ENCODE measurements around the gene MRM3.
A peak's percentile ranks its signal among the peaks of the same experiment; 100 is the strongest.
"Not testable (repeated sequence)": the region's sequence is repeated elsewhere in the genome, so short reads cannot be mapped to it uniquely, and the experiment has no call there.

Gene MRM3, protein sequence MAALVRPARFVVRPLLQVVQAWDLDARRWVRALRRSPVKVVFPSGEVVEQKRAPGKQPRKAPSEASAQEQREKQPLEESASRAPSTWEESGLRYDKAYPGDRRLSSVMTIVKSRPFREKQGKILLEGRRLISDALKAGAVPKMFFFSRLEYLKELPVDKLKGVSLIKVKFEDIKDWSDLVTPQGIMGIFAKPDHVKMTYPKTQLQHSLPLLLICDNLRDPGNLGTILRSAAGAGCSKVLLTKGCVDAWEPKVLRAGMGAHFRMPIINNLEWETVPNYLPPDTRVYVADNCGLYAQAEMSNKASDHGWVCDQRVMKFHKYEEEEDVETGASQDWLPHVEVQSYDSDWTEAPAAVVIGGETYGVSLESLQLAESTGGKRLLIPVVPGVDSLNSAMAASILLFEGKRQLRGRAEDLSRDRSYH

DNA sequence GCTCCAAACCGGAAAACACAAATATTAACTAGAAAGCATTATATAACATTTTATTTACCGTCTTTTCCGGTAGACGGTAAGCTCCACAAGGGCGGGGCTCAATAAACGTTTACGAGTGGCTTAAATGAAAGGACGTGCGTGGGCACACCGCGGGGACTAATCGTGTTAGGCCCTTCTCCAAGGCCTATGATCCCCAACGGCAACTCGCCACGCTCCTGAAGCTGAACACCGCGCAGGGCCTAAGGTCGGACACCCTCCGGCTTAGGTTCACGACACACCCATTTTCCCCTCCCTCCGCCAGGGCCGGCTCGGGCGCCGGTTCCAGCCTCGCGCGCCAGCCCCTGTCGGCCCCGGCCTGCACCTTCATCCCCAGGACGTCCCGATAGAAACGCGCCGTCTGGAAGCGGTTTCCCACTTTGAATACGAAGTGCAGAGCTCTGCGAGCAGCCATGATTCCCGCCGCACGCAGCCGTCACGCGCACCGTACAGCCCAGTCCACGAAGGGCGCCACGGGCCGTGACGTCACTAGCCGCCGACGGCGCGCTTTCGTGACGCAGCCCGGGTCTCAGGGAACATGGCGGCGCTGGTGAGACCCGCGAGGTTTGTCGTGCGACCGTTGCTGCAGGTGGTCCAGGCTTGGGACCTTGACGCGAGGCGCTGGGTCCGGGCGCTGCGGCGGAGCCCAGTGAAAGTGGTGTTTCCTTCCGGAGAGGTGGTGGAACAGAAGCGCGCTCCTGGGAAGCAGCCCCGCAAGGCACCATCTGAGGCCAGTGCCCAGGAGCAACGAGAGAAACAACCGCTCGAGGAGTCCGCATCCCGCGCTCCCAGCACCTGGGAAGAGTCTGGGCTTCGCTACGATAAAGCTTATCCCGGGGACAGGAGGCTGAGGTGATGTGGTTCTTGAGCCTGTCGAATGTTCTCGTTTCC is at the start of gene MRM3, which contains the start of gene GLOD4:
MRM3 (plus strand) TSS at position 549 of the 927 bp plus-strand sequence; CDS start at position 575, 26 bp downstream.
GLOD4 (minus strand) TSS at position 476 of the 927 bp plus-strand sequence; CDS start at position 451, 25 bp downstream.
- peak; percentile 95 for DNase-seq

DNA sequence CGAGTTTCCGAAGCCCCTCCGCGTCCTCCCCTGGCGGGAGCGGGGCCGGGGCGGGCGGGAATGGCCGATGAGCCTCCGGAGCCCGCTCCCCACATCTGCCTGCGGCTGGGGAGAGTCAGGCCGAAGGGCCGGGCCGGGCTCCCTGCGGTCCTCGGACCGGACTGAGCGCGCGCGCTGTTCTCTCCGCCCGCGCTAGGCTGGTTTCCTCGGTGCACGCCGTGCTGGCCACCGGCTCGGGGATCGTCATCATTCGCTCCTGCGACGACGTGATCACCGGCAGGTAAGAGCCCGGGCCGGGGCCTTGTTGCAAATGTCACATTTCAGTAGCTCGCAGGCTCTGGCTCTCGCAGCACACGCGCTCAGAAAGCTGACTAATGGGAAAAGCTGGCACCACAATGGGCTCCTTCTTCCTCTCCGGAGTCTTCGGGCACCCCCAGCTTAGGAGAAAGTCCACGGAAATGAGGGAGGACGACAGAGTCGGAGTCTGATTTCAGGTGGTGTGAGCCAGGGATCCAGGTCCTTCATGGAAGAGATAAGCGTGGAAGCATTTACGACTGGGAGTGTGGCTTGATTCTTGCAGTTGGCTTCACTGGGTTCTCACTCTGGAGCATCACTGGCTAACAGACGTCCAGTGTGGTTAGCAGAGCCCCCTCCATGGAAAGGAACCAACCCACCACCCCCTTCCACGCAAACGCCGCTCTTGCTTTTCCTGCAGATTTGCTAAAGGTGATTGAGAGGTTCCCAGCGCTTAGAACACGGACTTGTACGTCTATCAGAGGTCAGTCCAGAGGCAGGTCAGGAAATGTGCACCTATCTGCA is 49.0 kb upstream of the MRM3 start:
- DNase-seq: peak; percentile 57

DNA sequence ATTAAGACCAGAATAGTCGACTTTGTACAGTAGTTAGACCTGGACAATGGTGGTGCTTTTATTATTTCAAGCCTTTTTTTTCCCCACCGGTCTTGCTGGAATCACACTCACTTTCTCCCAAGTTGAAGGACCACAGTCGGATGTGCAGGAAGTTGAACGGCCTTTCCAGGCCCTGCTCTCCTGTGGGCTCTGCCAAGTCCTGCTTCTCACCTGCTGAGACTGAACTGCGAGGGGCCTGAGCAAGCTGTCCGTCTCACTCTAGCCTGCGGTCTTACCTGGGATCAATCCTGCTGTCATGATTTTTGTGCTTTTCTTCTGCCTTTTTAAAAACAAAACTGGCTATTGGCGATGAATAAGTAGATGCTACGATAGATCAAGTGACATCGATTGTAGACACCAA is 48.4 kb upstream of the MRM3 start:
- DNase-seq: no peak

DNA sequence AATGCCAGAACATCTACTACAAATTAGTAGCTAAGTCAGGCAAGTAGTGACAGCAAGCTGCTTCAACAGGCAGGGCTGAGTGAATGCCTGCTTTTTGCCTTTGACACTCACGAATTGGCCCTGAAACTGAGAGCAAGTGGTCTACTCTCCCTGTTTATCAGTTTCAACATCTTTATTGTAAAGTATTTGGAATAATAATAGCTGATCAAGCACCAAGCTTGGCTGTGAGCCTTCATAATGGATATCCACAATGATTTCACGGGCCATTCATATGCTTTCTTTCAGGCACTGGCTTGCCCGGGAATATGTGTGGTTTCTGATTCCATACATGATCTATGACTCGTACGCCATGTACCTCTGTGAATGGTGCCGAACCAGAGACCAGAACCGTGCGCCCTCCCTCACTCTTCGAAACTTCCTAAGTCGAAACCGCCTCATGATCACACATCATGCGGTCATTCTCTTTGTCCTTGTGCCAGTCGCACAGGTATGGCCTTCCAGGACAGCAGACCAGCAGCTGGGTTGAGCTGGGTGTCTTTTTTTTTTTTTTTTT is 44.5 kb upstream of the MRM3 start:
- no peak for DNase-seq

DNA sequence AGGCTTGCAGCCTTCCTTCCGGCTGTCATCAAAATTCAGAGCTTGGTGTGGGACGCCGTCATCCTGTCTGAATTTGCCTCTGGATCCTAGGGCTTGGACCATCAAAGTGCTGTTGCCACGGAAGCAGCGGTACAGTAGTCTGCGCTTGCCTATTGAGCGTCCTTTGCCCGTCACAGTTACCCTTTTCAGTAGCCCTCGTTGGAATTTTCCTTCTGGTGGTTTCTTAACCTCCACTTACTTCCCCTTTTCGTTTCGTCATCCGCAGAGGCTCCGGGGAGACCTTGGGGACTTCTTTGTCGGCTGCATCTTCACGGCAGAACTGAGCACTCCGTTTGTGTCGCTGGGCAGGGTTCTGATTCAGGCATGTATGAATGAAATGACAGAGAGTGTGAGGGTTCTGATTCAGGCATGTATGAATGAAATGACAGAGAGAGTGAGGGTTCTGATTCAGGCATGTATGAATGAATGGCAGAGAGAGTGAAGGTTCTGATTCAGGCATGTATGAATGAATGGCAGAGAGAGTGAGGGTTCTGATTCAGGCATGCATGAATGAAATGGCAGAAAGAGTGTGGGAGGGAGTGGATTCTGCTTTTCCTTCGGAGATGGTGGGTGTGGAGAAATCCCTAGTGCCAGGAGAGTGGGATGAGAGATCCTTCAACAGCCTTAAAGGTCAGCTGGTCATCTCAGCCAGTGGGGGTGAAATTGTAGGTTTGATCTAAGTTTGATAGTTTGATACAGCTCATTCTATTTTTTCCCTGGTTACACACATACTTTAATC is 41.7 kb upstream of the MRM3 start:
- peak; percentile 91 for DNase-seq

DNA sequence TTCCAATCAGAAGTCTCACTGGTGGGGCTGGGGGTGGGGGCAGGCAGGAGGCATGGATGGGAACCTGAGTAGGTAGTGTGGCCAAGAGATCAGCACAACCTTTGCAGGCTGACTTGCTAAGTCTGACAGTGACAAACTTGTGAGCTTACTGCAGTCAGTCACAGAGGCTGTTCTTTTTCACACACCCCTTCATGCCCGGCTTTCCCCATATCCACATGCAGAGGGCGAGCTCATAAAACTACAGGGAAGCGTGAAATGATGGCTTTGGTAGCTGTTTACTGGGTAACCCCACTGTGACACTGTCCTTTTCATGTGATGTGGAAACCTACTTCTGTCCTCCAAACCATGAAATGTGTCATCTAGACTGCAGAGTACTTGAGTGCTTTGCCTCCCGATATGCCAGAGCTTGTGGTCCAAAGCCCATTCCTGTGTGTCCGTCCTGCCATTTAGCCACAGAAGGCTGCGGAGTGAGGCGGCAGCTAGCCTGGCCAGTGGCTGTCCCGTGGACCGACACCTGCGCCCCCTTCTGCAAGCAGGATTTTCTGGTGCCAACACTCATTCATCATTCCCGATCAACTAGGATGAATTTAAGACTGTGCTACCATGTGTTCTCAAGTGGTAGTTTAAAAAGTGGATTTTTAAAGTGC is 39.9 kb upstream of the MRM3 start:
- DNase-seq: no peak

DNA sequence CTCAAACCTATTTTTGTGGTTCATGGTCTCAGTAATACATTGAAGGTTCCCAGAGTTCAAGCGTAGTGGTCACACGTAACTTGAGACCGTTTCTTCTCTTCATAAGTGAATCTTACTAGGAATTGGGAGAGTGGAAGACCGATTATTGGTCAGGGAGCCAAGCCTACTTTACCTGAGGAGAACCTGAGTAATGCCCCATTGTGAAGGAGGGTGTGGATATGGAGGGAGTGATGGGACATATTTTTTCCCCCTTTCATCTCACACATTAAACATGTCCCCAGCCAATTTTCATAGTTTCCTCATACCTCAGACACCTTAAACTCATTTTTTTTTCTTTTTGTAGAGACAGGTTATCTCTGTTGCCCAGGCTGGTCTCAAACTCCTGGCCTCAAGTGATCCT is 39.0 kb upstream of the MRM3 start:
- no peak for DNase-seq

DNA sequence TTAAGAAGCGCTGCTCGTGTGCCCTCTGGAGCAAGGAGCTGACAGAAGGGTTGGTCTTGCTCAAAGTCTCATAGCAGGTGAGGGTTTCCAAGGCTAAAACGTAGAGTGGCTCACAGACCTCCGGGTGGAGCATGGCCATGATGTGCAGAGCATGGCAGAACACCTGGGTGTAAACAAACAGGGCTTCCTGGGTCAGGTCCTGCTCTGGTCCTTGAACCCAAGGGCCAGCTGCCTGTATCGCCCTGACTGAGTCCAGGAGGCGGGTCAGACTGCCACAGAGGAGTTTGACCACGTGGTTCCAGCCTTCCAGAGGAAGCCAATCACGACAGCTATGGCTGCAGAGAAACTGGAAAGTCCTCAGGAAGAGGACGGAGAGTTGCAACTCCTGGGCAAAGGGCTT is 37.2 kb upstream of the MRM3 start:
- DNase-seq: no peak

DNA sequence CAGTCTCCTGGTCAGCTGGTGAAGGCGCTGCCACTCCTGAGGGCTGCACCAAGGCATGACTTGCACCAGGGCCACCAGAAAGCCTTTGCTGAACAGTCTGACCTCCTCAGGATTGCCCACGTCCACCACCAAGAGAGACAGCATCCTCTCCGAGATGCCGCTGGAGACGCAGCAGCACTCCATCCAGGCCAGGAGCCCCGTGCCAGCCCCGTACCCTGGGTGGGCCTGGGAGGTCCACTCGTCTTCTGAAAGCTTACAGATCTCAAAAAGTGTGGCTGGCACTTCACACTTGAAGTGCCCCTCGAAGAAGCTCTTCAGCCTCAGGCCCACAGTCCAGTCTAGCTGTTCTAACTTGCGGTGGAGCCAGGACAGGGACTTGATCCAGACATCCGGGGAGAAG is 36.7 kb upstream of the MRM3 start:
- DNase-seq: no peak

DNA sequence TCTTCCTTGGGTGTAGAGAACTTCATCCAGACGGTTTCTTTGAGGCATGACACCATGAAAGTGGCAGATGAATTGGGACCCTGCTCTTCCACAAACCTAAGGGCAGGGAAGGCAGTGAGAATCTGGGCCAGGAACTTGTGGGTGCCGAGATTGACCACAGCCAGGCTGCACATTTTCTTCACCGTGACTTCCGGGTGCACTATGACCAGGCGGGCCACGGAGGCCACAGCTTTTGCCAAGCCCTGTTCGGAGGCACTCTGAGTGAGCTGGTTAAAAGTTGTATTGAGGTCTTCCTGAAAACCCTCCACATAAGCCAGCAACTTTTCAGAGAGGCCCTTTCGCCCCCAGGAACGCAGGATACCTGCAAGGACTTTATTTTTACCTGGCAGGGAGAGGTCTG is 36.0 kb upstream of the MRM3 start:
- DNase-seq: no peak

DNA sequence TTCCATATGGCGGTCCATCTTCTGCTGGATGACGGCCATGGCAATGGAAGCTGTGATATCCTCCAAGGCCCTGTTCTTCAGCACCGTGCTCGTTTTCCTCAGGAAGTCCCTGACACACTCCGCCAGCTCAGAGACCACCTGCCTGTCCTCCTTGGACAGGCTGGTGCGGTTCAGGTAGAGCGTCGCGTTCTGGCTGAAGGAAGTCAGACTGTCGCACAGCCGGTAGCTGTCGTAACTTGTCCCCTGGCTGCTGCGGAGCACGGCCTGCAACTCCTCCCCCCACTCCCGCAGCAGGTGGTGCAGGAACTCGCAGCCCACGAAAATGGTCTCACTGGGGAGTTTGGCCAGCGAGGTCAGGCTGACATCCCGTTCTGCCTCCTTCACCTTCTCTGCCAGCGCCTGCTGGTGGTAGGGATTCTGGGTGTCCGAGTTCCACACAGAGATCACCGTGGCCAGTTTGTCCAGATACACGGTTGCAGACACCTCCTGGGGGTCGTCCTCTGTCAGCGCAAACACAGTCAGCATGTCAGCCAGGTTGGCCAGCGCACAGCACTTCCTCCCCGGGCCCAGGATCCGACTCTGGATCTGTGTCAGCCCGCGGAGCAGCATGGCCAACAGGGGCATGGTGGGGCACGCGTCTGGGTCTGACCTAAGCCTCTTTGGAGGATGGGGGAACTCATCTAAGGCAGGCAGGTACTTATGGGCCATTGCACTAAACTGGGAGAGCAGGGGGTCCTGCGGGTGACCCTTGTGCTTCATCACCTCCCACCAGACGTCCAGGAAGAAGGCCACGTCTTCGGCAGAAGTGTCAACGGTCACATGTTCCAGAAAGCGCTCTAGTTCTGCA is 35.1 kb upstream of the MRM3 start:
- no peak for DNase-seq

DNA sequence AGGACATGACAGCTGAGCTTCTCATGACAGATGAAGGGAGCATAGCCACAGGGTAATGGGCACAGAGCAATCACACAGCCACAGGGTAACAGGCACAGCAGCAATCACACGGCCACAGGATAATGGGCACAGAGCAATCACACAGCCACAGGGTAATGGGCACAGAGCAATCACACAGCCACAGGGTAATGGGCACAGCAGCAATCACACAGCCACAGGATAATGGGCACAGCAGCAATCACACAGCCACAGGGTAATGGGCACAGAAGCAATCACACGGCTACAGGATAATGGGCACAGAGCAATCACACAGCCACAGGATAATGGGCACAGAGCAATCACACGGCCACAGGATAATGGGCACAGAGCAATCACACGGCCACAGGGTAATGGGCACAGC is 33.5 kb upstream of the MRM3 start:
- DNase-seq: not testable (repeated sequence)

DNA sequence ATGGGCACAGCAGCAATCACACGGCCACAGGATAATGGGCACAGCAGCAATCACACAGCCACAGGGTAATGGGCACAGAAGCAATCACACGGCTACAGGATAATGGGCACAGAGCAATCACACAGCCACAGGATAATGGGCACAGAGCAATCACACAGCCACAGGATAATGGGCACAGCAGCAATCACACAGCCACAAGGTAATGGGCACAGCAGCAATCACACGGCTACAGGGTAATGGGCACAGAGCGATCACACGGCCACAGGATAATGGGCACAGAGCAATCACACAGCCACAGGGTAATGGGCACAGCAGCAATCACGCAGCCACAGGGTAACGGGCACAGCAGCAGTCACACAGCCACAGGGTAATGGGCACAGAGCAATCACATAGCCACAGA is 32.8 kb upstream of the MRM3 start:
- DNase-seq: not testable (repeated sequence)

DNA sequence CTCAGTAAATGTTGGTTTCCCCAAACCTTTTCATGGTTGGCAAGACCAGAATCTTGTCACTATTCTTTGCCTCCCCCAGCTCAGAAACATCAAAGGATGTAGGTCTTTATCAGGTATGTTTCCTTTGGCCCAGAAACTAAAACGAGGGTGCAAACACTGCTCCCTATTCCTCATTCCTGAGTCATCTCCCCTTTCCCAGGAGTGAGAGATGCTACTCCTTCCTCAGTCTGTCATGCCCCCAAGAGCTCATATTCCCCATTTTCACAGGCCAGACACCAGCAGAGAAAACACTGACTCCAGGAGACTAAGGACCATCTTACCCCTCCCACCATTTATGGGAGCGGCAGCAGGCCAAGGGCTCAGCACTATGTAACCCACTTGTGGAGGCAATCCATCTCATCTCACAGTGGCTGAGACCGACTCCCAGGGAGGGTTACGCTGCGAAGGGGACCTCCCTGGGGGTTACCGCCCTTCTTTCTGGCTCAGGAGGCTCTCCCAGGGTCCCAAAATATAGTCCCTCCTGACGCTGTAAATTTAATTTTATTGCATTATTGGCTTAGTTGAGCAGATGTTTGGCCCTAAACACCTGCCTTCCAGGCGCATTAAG is 31.6 kb upstream of the MRM3 start:
- DNase-seq: no peak

DNA sequence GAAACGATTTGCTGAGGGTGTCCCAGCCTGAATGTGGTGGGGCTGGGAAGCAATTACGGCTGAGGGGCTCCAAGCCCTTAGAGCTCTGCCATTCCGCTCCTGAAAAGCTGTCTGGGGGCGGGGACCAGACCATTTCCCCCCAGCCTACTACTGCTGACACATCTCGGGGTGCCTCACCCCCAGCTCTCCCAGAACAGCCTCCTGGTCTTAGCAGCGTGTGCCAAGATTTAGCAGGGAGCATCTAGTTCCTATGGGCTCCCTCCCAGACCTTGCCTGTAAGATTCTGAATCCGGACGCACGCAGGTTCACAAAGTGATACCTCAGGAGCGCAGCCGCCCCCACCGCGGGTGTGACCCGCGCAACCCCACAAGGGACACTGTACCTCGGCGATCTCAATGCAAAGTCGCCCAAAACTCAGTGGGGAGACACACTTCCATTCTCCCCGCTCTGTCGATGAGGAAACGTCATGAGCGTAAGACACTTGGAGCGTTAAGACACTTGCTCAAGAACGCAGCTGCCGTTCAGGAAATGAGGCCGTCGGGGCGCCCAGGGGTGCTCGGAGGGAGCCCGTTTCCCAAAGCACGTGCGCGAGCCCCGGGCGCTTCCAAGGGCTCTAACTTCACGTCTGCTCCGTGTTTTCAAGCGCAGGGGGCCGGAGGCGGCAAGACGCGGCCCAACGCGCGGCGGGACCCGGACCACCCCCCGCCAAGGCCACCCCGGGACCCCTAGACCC is 30.7 kb upstream of the MRM3 start:
- peak; percentile 78 for DNase-seq

DNA sequence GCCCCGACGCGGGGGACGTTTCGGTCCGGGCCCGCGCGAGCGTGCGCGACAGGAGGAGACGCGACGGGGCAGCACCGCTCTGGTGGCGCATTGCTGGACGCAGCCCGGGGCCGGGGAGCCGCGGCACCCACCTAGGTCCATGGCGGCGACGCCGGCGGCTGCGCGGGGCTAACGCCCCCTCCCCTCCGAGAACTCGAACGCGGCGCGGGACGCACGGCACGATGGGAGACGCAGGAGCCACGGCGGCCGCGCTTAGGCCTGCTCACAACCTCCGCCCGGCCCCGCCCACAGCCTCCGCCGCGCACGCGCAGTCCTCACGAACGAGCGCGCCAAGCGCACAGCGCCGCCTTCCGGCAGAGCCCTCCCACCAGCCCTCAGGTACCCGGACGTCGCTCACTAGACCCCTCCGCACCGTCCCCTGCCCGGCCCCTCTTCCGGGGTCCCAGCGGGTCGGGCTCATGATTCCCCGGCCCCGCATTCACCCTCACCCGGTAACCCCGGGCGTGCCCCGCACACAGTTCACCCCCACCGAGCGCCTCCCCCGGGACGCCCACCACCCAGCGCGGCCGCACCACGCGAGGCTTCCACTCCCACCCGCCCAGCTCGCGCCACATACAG is 30.0 kb upstream of the MRM3 start, which contains the start of gene GEMIN4:
GEMIN4 (minus strand) TSS at position 263 of the 618 bp plus-strand sequence; CDS start at position 141, 122 bp downstream.
- peak; percentile 96 for DNase-seq

DNA sequence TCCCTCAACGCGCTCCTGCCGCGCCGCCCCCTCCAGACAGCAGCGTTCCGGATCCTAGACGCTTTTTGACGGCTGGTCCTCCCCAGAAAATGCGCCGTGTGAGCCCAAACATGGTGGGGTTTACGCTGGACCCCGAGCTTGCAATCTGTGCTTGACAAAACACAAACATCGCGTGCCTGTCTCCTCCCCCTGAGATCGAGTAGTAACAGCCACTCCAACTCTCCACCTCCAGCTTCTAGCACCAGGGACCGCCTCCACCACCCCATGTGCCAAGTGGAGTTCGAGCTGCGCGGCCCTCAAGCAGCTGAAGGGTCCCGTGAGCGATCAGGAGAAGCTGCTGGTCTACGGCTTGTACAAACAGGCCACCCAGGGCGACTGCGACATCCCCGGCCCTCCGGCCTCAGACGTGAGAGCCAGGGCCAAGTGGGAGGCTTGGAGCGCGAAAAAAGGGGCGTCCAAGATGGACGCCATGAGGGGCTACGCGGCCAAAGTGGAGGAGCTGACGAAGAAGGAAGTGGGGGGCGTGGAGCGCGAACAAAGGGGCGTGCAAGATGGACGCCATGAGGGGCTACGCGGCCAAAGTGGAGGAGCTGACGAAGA is 29.4 kb upstream of the MRM3 start:
- DNase-seq: peak; percentile 76

DNA sequence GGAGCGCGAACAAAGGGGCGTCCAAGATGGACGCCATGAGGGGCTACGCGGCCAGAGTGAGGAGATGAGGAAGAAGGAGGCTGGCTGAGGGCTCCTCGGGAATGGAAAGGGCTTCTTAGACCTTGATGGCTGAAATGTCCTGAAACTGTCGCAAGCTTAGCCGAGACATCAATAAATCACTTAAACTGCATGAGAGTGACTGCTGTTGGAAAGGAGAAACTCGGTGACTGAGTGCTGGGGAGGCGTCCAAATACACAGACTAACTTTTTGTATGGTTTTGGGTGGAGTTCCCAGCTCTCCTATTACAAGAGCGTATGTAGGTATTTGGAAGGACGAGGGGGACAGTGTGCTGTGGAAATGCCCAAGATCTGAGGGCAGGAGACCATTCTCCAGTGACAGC is 28.7 kb upstream of the MRM3 start:
- no peak for DNase-seq
